GM18526 (cell line): ENCODE measurements around the gene GHRHR.

Experiments used
- POLR2A ChIP-seq: IDR thresholded peaks from 3 replicates; pipeline ENCODE4 v1.6.1; 2011; ENCODE audit not compliant: insufficient read length; ENCODE audit errors: extremely low read depth

The GHRHR gene

DNA sequence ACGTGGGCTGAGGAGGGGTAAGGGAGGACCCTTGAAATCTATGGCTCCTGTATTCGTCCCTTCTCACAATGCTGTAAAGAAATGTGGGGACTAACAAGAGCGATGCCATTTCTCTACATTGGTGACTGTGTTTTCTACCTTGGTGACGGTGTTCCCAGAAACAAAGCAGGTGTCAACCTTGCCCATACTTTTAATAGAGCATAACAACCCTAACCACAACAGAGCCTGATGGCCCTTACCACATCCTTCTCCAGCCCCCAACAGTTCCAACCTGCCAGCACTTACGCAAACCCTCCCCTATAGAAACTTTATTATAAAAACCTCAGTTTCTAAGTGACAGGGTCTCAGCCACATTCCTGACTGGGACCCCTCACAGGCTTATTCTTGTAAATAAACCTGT lies 60.1 kb downstream of the GHRHR start:
- TF ChIP-seq POLR2A: no peak

DNA sequence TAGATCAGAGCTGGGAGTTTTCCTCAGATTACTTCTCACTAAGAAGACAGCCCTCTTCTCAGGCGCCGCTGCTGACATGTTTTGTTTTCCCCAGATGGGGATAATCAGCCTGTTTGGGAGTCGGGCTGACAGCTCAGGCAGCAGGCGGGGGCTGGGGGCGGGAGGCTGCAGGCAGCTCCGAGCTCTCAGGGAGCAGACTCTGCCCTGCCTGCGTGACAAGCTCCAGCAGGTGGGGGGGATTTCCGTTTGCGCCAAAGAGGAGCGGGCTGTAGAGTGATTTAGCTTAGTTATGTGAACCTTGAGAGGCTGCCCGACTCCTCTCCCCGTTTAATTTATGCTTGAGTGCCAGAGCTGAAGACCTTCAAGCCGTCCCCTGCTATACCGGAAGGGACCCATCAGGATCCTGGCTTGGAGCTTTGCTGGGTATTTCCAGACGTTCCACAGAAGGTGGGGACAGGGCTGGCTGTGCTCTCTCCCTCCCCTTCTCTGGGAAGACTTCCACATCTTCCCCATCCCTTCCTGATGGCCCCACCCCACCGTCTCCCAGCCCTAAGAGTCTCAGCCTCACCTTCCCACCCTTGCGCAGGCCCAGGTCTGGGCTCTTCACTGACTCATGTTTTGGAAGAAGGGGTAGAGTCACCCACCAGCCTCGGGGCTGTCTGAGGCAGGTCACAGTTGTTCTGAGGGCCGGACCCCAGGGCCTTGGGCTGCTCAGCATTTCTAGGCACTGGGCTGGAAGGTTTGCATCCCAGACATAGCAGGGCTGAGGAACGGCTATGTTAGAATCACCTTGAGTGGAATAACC lies 63.6 kb downstream of the GHRHR start:
- no peak for TF ChIP-seq POLR2A

DNA sequence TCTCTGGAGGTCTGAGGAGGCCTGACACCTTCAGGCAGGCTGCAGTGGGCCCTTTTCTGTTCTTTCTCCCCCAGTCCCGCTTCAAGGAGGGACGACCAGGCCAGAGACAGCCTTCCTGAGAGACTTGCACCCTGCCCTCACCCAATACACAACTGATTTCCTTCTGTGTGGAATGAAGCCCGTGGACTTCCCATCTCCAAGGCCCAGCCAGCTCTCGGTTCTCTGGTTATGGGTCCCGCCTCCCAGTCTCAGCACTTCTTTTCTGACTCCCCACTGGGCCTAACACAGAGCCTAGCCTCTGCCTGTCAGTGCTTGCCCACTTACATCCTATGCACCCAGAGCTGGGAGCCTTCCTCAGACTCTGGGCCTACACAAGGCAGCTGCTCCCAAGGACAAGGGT lies 64.3 kb downstream of the GHRHR start:
- no peak for TF ChIP-seq POLR2A

DNA sequence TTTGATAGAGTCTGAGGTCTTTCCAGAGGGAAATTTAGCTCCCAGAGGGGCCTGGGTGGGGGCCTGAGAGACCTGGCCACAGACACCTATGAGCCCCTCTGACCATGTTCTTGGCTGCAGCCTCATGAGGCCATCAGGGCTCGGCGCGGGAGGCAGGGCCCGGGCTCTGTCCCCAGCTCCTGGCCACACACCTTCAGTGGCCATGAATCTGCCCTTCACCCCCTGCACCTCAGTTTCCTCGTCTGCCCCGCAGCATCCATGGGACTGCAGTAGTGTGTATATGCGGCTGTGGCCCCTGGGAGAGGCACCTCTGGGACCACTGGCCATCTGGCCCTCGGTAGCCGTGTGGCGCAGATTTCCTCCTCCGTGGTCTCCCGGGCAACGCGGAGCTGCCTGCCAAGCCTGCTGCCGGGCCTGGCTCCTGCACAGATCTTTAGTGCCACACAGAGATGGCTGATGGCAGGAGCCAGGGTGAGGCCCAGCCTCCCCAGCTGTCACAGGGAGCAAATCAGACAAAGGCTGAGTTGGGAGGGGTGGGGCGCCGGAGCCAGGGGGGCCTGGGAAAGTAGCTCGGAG lies 64.8 kb downstream of the GHRHR start:
- TF ChIP-seq POLR2A: no peak
